Measurements from ENCODE around the gene PFN2.
"Not testable (repeated sequence)": the region's sequence is repeated elsewhere in the genome, so short reads cannot be mapped to it uniquely, and the experiment has no call there.

The PFN2 gene

GRCh38 chr3:150000641-150001040 is 29.9 kb upstream of the PFN2 start:
- H3K4me3 ChIP-seq (replicated peaks; ENCODE audit: low read depth, low read length): no peak overlapping the region
- no peak for DNase-seq (ENCODE audit: low read depth)
- TF ChIP-seq CTCF (IDR thresholded peaks at IDR 0.05; ENCODE audit: low read length, missing control alignments): no peak

GRCh38 chr3:149999421-149999820 is 28.7 kb upstream of the PFN2 start:
- TF ChIP-seq CTCF (IDR thresholded peaks at IDR 0.05; ENCODE audit: low read length, missing control alignments): no peak
- DNase-seq (ENCODE audit: low read depth): no peak

GRCh38 chr3:149998946-149999345 is 28.3 kb upstream of the PFN2 start:
- DNase-seq (ENCODE audit: low read depth): no peak
- no peak overlapping the region for H3K4me3 ChIP-seq (replicated peaks; ENCODE audit: low read depth, low read length)
- no peak for TF ChIP-seq CTCF (IDR thresholded peaks at IDR 0.05; ENCODE audit: low read length, missing control alignments)

More at GRCh38 chr3:149999421-149999820, 28.7 kb upstream of the PFN2 start:
- H3K4me3 ChIP-seq (replicated peaks; ENCODE audit: low read depth, low read length): no peak overlapping the region

- no peak overlapping the region for H3K4me3 ChIP-seq (replicated peaks; ENCODE audit: low read depth, low read length)
- TF ChIP-seq CTCF (IDR thresholded peaks at IDR 0.05; ENCODE audit: low read length, missing control alignments): no peak
- DNase-seq (ENCODE audit: low read depth): no peak
Measured at GRCh38 chr3:149992416-149993058, 21.8 kb upstream of the PFN2 start.

- TF ChIP-seq CTCF (IDR thresholded peaks at IDR 0.05; ENCODE audit: low read length, missing control alignments): no peak
- no peak overlapping the region for H3K4me3 ChIP-seq (replicated peaks; ENCODE audit: low read depth, low read length)
- DNase-seq (ENCODE audit: low read depth): no peak
Measured at GRCh38 chr3:149990423-149990948, 19.8 kb upstream of the PFN2 start.

- no peak for DNase-seq (ENCODE audit: low read depth)
- TF ChIP-seq CTCF (IDR thresholded peaks at IDR 0.05; ENCODE audit: low read length, missing control alignments): no peak
- no peak overlapping the region for H3K4me3 ChIP-seq (replicated peaks; ENCODE audit: low read depth, low read length)
Measured at GRCh38 chr3:149989307-149989706, 18.6 kb upstream of the PFN2 start.

- DNase-seq (ENCODE audit: low read depth): no peak
- no peak overlapping the region for H3K4me3 ChIP-seq (replicated peaks; ENCODE audit: low read depth, low read length)
- no peak for TF ChIP-seq CTCF (IDR thresholded peaks at IDR 0.05; ENCODE audit: low read length, missing control alignments)
Measured at GRCh38 chr3:149983628-149984027, 12.9 kb upstream of the PFN2 start.

GRCh38 chr3:149983053-149983452 is 12.4 kb upstream of the PFN2 start:
- DNase-seq (ENCODE audit: low read depth); H3K4me3 ChIP-seq (replicated peaks; ENCODE audit: low read depth, low read length): not testable (repeated sequence)

GRCh38 chr3:149981979-149982378 is 11.3 kb upstream of the PFN2 start:
- not testable (repeated sequence) for DNase-seq (ENCODE audit: low read depth); H3K4me3 ChIP-seq (replicated peaks; ENCODE audit: low read depth, low read length)

Data from fibroblast of pulmonary artery (primary cell).